Astrocyte of the hippocampus (primary cell): ENCODE data around the gene PARP3.

ENCODE experiments used
- DNase-seq: peaks from one replicate; pipeline ENCODE4 v3.0.0; 2011; ENCODE audit warnings: low read depth, low spot score

PARP3 gene

GRCh38 chr3:51966922-51967383 lies 24.8 kb downstream of the PARP3 start:
- no peak for DNase-seq

- peak; percentile 80 for DNase-seq
These were observed 25.4 kb downstream of the PARP3 start, which contains the start of gene PCBP4 for GRCh38 chr3:51967384-51968169. TSS of gene PCBP4 (minus strand) at chr3:51967454. CDS start at chr3:51961240, 6,214 bp downstream.

- DNase-seq: no peak
These were observed 26.1 kb downstream of the PARP3 start for GRCh38 chr3:51968170-51968775.

- DNase-seq: no peak
These were observed 26.9 kb downstream of the PARP3 start for GRCh38 chr3:51968883-51969678.

GRCh38 chr3:51969841-51970240 lies 27.7 kb downstream of the PARP3 start:
- DNase-seq: no peak

GRCh38 chr3:51970606-51971300 lies 28.6 kb downstream of the PARP3 start:
- no peak for DNase-seq

GRCh38 chr3:51971350-51971749 lies 29.2 kb downstream of the PARP3 start:
- no peak for DNase-seq

GRCh38 chr3:51974277-51974962 lies 32.3 kb downstream of the PARP3 start:
- no peak for DNase-seq

- DNase-seq: peak; percentile 86
These were observed 33.0 kb downstream of the PARP3 start, which contains the start of gene ABHD14A for GRCh38 chr3:51974963-51975851. TSS of gene ABHD14A (plus strand) at chr3:51975064. CDS start at chr3:51975136, 72 bp downstream.

- peak; percentile 89 for DNase-seq
These were observed 33.8 kb downstream of the PARP3 start for GRCh38 chr3:51975852-51976549.

- DNase-seq: no peak
These were observed 35.4 kb downstream of the PARP3 start for GRCh38 chr3:51977446-51978142.

GRCh38 chr3:51978143-51978502 lies 36.0 kb downstream of the PARP3 start:
- no peak for DNase-seq

GRCh38 chr3:51980253-51980652 lies 38.1 kb downstream of the PARP3 start:
- no peak for DNase-seq

GRCh38 chr3:51982352-51982837 lies 40.2 kb downstream of the PARP3 start:
- DNase-seq: peak; percentile 55

- DNase-seq: peak; percentile 94
These were observed 40.8 kb downstream of the PARP3 start, which contains the start of gene ACY1 for GRCh38 chr3:51982838-51983577. TSS of gene ACY1 (plus strand) at chr3:51983535. CDS start at chr3:51984065, 530 bp downstream.

GRCh38 chr3:51983578-51984268 lies 41.6 kb downstream of the PARP3 start:
- DNase-seq: no peak

GRCh38 chr3:51984269-51984647 lies 42.1 kb downstream of the PARP3 start:
- DNase-seq: no peak
